GM12878 (cell line): ENCODE results near the gene YWHAG. TPM values are rescaled to one million over a fixed set of nuclear protein-coding genes. Genes with fewer than 3 reads are reported as not detected.

Experiments
- ATAC-seq: fragments of 200-7000 bp; cut with Tn5 transposase; 3 replicates; pipeline ENCODE4 v1.9.1; 2020; ENCODE audit warnings: mild to moderate bottlenecking, moderate library complexity
- BruUV-seq: library from RNA; stranded (reverse); fragments of 400-500 nt; replicated peaks from 2 replicates; lab custom pipeline; 2021; lab: Mats Ljungman, UMichigan
- CTCF ChIA-PET: fragments of 300-600 bp; sonication (Branson Sonifier 250); formaldehyde crosslinking; extraction: SDS; loops from one replicate; lab custom pipeline; 2021; ENCODE audit warnings: inconsistent platforms; lab: Yijun Ruan, JAX
- POLR2A ChIA-PET: fragments of 350-600 bp; formaldehyde crosslinking; extraction: SDS; loops from one replicate; lab custom pipeline; 2021; ENCODE audit warnings: inconsistent platforms; lab: Charles Lee
- RAD21 ChIA-PET: fragments of 300-600 bp; sonication (Branson Sonifier 250); formaldehyde crosslinking; loops from one replicate; lab custom pipeline; 2023; ENCODE audit warnings: antibody characterized with exemption; ENCODE audit not compliant: unreplicated experiment; lab: Charles Lee
- SMC1A ChIA-PET: fragments of 300-600 bp; sonication (Branson Sonifier 250); formaldehyde crosslinking; loops from one replicate; lab custom pipeline; 2023; ENCODE audit not compliant: unreplicated experiment, uncharacterized antibody; lab: Charles Lee
- DNase-seq: peaks from one replicate; pipeline ENCODE4 v3.0.0-alpha.2; 2011; ENCODE audit warnings: low read depth, low spot score
- FAIRE-seq: peaks from 3 replicates; lab custom pipeline; 2011; peaks lifted over from hg19 to GRCh38; lab: Jason Lieb, UNC
- H2AFZ ChIP-seq: 2 replicates; pipeline ENCODE4 v1.6.0; 2011; ENCODE audit warnings: low read depth, low read length, control low read depth; ENCODE audit not compliant: control insufficient read depth
- H3K27ac ChIP-seq: 2 replicates; pipeline ENCODE4 v1.5.1; 2011; ENCODE audit warnings: control low read depth; ENCODE audit not compliant: control insufficient read depth, insufficient read depth
- H3K27me3 ChIP-seq, 2 experiments: replicated peaks in 1 of 2; 2 replicates each; pipeline versions ENCODE4 v1.6.0 to v1.6.1; 2011; ENCODE audit warnings: low read length in 1 of 2; ENCODE audit not compliant: control insufficient read depth in 2 of 2, insufficient read depth in 2 of 2
- H3K36me3 ChIP-seq, 2 experiments: 2 replicates each; pipeline ENCODE4 v1.5.1; 2011; ENCODE audit warnings: low read length in 1 of 2; ENCODE audit not compliant: control insufficient read depth in 2 of 2, insufficient read depth in 2 of 2
- H3K4me1 ChIP-seq: 2 replicates; pipeline ENCODE4 v1.6.1; 2011; ENCODE audit warnings: mild to moderate bottlenecking, low read length, moderate library complexity, mixed read lengths; ENCODE audit not compliant: control insufficient read depth, insufficient read depth
- H3K4me2 ChIP-seq: 2 replicates; pipeline ENCODE4 v1.6.0; 2011; ENCODE audit warnings: control low read depth; ENCODE audit not compliant: control insufficient read depth, insufficient read depth
- H3K4me3 ChIP-seq: fragments of 200-600 bp; sonication (generic); 2 replicates; pipeline ENCODE4 v1.5.1; 2016
- H3K79me2 ChIP-seq: 2 replicates; pipeline ENCODE4 v1.6.0; 2011; ENCODE audit warnings: low read length; ENCODE audit not compliant: control insufficient read depth, insufficient read depth
- H3K9ac ChIP-seq: 2 replicates; pipeline ENCODE4 v1.8.0; 2011; ENCODE audit warnings: low read length, control low read depth, mixed read lengths; ENCODE audit not compliant: control insufficient read depth, insufficient read depth
- H3K9me3 ChIP-seq: replicated peaks from 3 replicates; pipeline ENCODE4 v1.5.1; 2011; ENCODE audit warnings: mild to moderate bottlenecking, low read length; ENCODE audit not compliant: control insufficient read depth, insufficient read depth
- H4K20me1 ChIP-seq: 2 replicates; pipeline ENCODE4 v1.6.0; 2011; ENCODE audit not compliant: control insufficient read depth, insufficient read depth
- BHLHE40 ChIP-seq, 2 experiments: fragments of 450-650 bp in 1 of 2; IDR thresholded peaks; 2 replicates each; pipeline ENCODE4 v1.6.1; 2011 to 2017; ENCODE audit warnings: low read depth in 2 of 2, borderline replicate concordance in 1 of 2, improper control_type of control experiment in 1 of 2, low read length in 1 of 2, mild to moderate bottlenecking in 1 of 2
- CEBPB ChIP-seq, 2 experiments: fragments of 150-350 bp in 1 of 2; IDR thresholded peaks; 2 replicates each; pipeline ENCODE4 v1.6.1; 2012 to 2014; ENCODE audit warnings: low read depth in 2 of 2, low read length in 2 of 2, borderline replicate concordance in 1 of 2, inconsistent platforms in 1 of 2
- CHD1 ChIP-seq: IDR thresholded peaks from 2 replicates; pipeline ENCODE4 v1.6.1; 2012; ENCODE audit warnings: low read depth, low read length, improper control_type of control experiment
- FOXM1 ChIP-seq: IDR thresholded peaks from 2 replicates; pipeline ENCODE4 v1.6.1; 2012; ENCODE audit warnings: low read depth, mild to moderate bottlenecking, inconsistent platforms, low read length, moderate library complexity
- MEF2B ChIP-seq: fragments of 450-650 bp; IDR thresholded peaks from 2 replicates; pipeline ENCODE4 v1.6.1; 2018; ENCODE audit warnings: mild to moderate bottlenecking, moderate library complexity; ENCODE audit not compliant: partially characterized antibody, poor library complexity, severe bottlenecking
- MXI1 ChIP-seq: fragments of 150-350 bp; IDR thresholded peaks from 2 replicates; pipeline ENCODE4 v1.6.1; 2011; ENCODE audit warnings: low read depth, mild to moderate bottlenecking, inconsistent platforms, low read length, improper control_type of control experiment
- MYC ChIP-seq: IDR thresholded peaks from 2 replicates; pipeline ENCODE4 v1.6.1; 2011; ENCODE audit warnings: mild to moderate bottlenecking, low read length, moderate library complexity, inconsistent platforms; ENCODE audit not compliant: insufficient read depth, insufficient replicate concordance, insufficient read length, severe bottlenecking
- NFIC ChIP-seq: IDR thresholded peaks from 2 replicates; pipeline ENCODE4 v1.6.1; 2012; ENCODE audit warnings: low read depth, mild to moderate bottlenecking, inconsistent platforms, low read length, moderate library complexity
- NFYA ChIP-seq: IDR thresholded peaks from 2 replicates; pipeline ENCODE4 v1.6.1; 2011; ENCODE audit warnings: low read depth, mild to moderate bottlenecking, low read length, improper control_type of control experiment, borderline replicate concordance
- NR2C2 ChIP-seq: IDR thresholded peaks from 2 replicates; pipeline ENCODE4 v1.6.1; 2011; ENCODE audit warnings: borderline replicate concordance, low read depth; ENCODE audit not compliant: control insufficient read depth, insufficient read length
- NRF1 ChIP-seq: conservative IDR thresholded peaks from 2 replicates; pipeline ENCODE4 v1.6.1; 2011; ENCODE audit warnings: mild to moderate bottlenecking, low read depth, low read length, improper control_type of control experiment
- POU2F2 ChIP-seq: IDR thresholded peaks from 3 replicates; pipeline ENCODE4 v1.6.1; 2011; ENCODE audit warnings: low read depth, mild to moderate bottlenecking, low read length, borderline replicate concordance
- TBL1XR1 ChIP-seq: IDR thresholded peaks from 2 replicates; pipeline ENCODE4 v1.6.1; 2012; ENCODE audit warnings: low read depth, low read length, improper control_type of control experiment
- TCF3 ChIP-seq: IDR thresholded peaks from 2 replicates; pipeline ENCODE4 v1.6.1; 2012; ENCODE audit warnings: low read depth, mild to moderate bottlenecking, low read length, borderline replicate concordance; ENCODE audit not compliant: insufficient read depth
- WRNIP1 ChIP-seq: IDR thresholded peaks from 2 replicates; pipeline ENCODE4 v1.6.1; 2011; ENCODE audit warnings: low read depth, low read length, improper control_type of control experiment, borderline replicate concordance
- ZNF384 ChIP-seq: IDR thresholded peaks from 2 replicates; pipeline ENCODE4 v1.6.1; 2012; ENCODE audit warnings: low read depth, mild to moderate bottlenecking, low read length, improper control_type of control experiment, borderline replicate concordance
- ZSCAN29 ChIP-seq: fragments of 450-650 bp; IDR thresholded peaks from 2 replicates; pipeline ENCODE4 v1.6.1; 2017; ENCODE audit warnings: mild to moderate bottlenecking, moderate library complexity
- WGBS: methylation state at CpG from one replicate; pipeline ENCODE4 v1.1.6; 2016; ENCODE audit warnings: low lambda C conversion rate; ENCODE audit not compliant: insufficient replicate concordance, insufficient coverage; ENCODE audit errors: missing lambda C conversion rate; 5-methylcytosine and 5-hydroxymethylcytosine counted together
- in situ Hi-C: fragments of 300-500 bp; cut with MboI; formaldehyde crosslinking; loops from 9 replicates; pipeline ENCODE4 v1.14.3; 2018; ENCODE audit warnings: mixed read lengths
- intact Hi-C: fragments of 100-400 bp; cut with micrococcal nuclease; formaldehyde crosslinking; loops from one replicate; pipeline ENCODE4 v1.14.2; 2022; ENCODE audit not compliant: unreplicated experiment
- polyA plus RNA-seq, 11 experiments: library from polyadenylated mRNA; depleted of rRNA in 4 of 11; unstranded in 6 of 11; stranded (reverse) in 5 of 11; fragments of >200 nt; fragmentation: Nextera tagmentation in 4 of 11; fragmentation: Illumina TruSeq in 1 of 11; extraction: Ambion mirVana in 4 of 11; extraction: Trizol in 1 of 11; gene quantifications; 1 replicate in 1 of 11; 2 replicates in 10 of 11; pipeline versions ENCODE4 v1.2.1 to v1.2.3, GENCODE V29; 2011 to 2016; ENCODE audit warnings: inconsistent platforms in 2 of 11, missing spikeins in 2 of 11, low read depth in 1 of 11
- total RNA-seq, 4 experiments: library from RNA; depleted of rRNA in 3 of 4; stranded (reverse); fragments of >200 nt in 3 of 4; fragmentation: Illumina TruSeq in 1 of 4; extraction: Trizol in 1 of 4; gene quantifications; 2 replicates each; pipeline versions ENCODE4 v1.2.1 to v1.2.3, GENCODE V29; 2013 to 2021
- TF ChIP-seq, protein P1 (sequence below): IDR thresholded peaks from 2 replicates; pipeline ENCODE4 v1.6.1; 2011; ENCODE audit warnings: low read depth, low read length, improper control_type of control experiment, borderline replicate concordance
- TF ChIP-seq, protein P2 (sequence below), 3 experiments: IDR thresholded peaks in 2 of 3; conservative IDR thresholded peaks in 1 of 3; 2 replicates each; pipeline ENCODE4 v1.5.1; 2011; ENCODE audit warnings: low read depth in 3 of 3, low read length in 3 of 3, mild to moderate bottlenecking in 3 of 3, control low read depth in 2 of 3, moderate library complexity in 2 of 3, inconsistent platforms in 1 of 3, mixed read lengths in 1 of 3; ENCODE audit not compliant: control insufficient read depth in 2 of 3, insufficient read depth in 1 of 3; ENCODE audit errors: extremely low read depth in 1 of 3
- TF ChIP-seq, protein P3 (sequence below): fragments of 150-350 bp; IDR thresholded peaks from 2 replicates; pipeline ENCODE4 v1.6.1; 2014; ENCODE audit warnings: mild to moderate bottlenecking, low read depth, low read length

The YWHAG gene
- total and polyA plus RNA-seq, 10 of the 15 experiments (the other 5 are each of a cell fraction or from before 2014, with no cell fraction given) = 20.2 to 157 (median 41.3) TPM

DNA sequence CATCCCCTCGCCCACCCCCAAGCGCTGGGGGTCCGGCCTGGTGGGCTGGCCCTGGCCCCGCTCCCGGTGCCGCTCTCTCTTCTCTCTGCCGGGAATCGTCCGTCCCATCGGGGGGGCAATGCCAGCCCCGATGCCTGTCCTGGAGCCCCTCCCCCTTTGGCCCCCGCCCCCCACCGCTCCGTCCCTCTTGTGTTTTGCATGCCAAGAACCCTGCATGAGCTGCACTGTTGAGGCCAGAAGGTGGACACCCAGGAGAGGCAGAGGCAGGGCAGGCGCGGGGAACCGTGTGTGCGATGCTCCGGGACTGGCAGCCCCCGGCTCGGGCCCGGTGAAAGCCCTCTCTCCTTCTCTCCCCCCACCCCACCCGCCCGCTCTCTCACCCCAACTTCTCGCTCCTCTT lies 78.4 kb downstream of the YWHAG start:
- H3K27ac ChIP-seq = no peak overlapping the region
- BruUV-seq = no TSS peak
- H3K4me3 ChIP-seq = no peak overlapping the region
- H2AFZ ChIP-seq = no peak overlapping the region
- H3K9me3 ChIP-seq = no peaks in the 10 kb centered on the region
- intact Hi-C loops = no loop called here
- CTCF ChIA-PET = no interaction called here
- H3K4me2 ChIP-seq = no peak overlapping the region
- no CpG with 5 or more reads among the region's 25 CpGs for WGBS
- H3K4me1 ChIP-seq = no peaks in the 10 kb centered on the region
- no peak for FAIRE-seq
- in situ Hi-C loops = no loop called here
- no peaks in the 10 kb centered on the region for H3K36me3 ChIP-seq
- no peak for ATAC-seq
- peaks cover 4 to 7% of the 10 kb centered on the region in 2 experiments; a peak in 3 of 4 replicates for H3K27me3 ChIP-seq
- RAD21 ChIA-PET = no interaction called here
- no peak for TF ChIP-seq NR2C2
- no peak for TF ChIP-seq TCF3
- no peak for TF ChIP-seq MYC
- TF ChIP-seq MXI1 = no peak
- TF ChIP-seq WRNIP1 = no peak
- no peak for TF ChIP-seq ZNF384
- no peak for TF ChIP-seq NFYA
- TF ChIP-seq, protein P1, sequence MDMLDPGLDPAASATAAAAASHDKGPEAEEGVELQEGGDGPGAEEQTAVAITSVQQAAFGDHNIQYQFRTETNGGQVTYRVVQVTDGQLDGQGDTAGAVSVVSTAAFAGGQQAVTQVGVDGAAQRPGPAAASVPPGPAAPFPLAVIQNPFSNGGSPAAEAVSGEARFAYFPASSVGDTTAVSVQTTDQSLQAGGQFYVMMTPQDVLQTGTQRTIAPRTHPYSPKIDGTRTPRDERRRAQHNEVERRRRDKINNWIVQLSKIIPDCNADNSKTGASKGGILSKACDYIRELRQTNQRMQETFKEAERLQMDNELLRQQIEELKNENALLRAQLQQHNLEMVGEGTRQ = no peak
- TF ChIP-seq, protein P2, sequence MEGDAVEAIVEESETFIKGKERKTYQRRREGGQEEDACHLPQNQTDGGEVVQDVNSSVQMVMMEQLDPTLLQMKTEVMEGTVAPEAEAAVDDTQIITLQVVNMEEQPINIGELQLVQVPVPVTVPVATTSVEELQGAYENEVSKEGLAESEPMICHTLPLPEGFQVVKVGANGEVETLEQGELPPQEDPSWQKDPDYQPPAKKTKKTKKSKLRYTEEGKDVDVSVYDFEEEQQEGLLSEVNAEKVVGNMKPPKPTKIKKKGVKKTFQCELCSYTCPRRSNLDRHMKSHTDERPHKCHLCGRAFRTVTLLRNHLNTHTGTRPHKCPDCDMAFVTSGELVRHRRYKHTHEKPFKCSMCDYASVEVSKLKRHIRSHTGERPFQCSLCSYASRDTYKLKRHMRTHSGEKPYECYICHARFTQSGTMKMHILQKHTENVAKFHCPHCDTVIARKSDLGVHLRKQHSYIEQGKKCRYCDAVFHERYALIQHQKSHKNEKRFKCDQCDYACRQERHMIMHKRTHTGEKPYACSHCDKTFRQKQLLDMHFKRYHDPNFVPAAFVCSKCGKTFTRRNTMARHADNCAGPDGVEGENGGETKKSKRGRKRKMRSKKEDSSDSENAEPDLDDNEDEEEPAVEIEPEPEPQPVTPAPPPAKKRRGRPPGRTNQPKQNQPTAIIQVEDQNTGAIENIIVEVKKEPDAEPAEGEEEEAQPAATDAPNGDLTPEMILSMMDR (IDR thresholded peaks at IDR 0.05 in 2 of 3, conservative IDR thresholded peaks at IDR 0.05 in 1 of 3; ENCODE audit: control insufficient read depth in 2 of 3, extremely low read depth in 1 of 3, insufficient read depth in 1 of 3, low read depth in 3 of 3, low read length in 3 of 3) = no peak
- TF ChIP-seq FOXM1 = no peak
- no peak for TF ChIP-seq CHD1
- TF ChIP-seq TBL1XR1 = no peak
- TF ChIP-seq BHLHE40 (IDR thresholded peaks at IDR 0.05; ENCODE audit: borderline replicate concordance in 1 of 2, low read depth in 2 of 2, low read length in 1 of 2) = no peak
- TF ChIP-seq MEF2B = no peak
- TF ChIP-seq, protein P3, sequence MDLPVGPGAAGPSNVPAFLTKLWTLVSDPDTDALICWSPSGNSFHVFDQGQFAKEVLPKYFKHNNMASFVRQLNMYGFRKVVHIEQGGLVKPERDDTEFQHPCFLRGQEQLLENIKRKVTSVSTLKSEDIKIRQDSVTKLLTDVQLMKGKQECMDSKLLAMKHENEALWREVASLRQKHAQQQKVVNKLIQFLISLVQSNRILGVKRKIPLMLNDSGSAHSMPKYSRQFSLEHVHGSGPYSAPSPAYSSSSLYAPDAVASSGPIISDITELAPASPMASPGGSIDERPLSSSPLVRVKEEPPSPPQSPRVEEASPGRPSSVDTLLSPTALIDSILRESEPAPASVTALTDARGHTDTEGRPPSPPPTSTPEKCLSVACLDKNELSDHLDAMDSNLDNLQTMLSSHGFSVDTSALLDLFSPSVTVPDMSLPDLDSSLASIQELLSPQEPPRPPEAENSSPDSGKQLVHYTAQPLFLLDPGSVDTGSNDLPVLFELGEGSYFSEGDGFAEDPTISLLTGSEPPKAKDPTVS = no peak
- no peak for TF ChIP-seq CEBPB (IDR thresholded peaks at IDR 0.05; ENCODE audit: borderline replicate concordance in 1 of 2, low read depth in 2 of 2, low read length in 2 of 2)
- TF ChIP-seq ZSCAN29 = no peak
- no peak for TF ChIP-seq POU2F2
- no peak for TF ChIP-seq NRF1
- TF ChIP-seq NFIC = no peak
- no peaks in the 10 kb centered on the region for H3K79me2 ChIP-seq
- H4K20me1 ChIP-seq = no peaks in the 10 kb centered on the region
- POLR2A ChIA-PET = no interaction called here
- no peak for DNase-seq
- SMC1A ChIA-PET = no interaction called here
- no peak overlapping the region for H3K9ac ChIP-seq
